Measurements from ENCODE around the gene ADGRG1.

- TF ChIP-seq CTCF (IDR thresholded peaks at IDR 0.05) (no peak), POLR2A (IDR thresholded peaks at IDR 0.05) (no peak)
These were observed 16.1 kb downstream of the ADGRG1 start for GRCh38 chr16:57644383-57645014.
